Prostate gland (tissue), 2 donors: ENCODE results near the gene TMEM242.

ENCODE experiments used
- CTCF ChIP-seq, 4 experiments: fragments of 200-600 bp in 2 of 4; fragments of 450-650 bp in 2 of 4; sonication (generic) in 2 of 4; IDR thresholded peaks; 1 replicate in 3 of 4; 2 replicates in 1 of 4; pipeline ENCODE4 v1.5.1; 2016 to 2019; ENCODE audit warnings: antibody characterized with exemption in 4 of 4, mild to moderate bottlenecking in 2 of 4, moderate library complexity in 2 of 4
- POLR2A ChIP-seq: fragments of 450-650 bp; IDR thresholded peaks from one replicate; pipeline ENCODE4 v1.6.1; 2016; ENCODE audit warnings: antibody characterized with exemption, mild to moderate bottlenecking
- POLR2AphosphoS5 ChIP-seq: sonication (generic); formaldehyde crosslinking; IDR thresholded peaks from one replicate; pipeline ENCODE4 v1.6.1; 2017; ENCODE audit warnings: antibody characterized with exemption

GRCh38 chr6:157246048-157246630, 77.2 kb downstream of the TMEM242 start:
- TF ChIP-seq CTCF (IDR thresholded peaks at IDR 0.05) (no peak), POLR2AphosphoS5 (no peak), POLR2A (no peak)
